Anterior cingulate cortex (tissue), 58 donors: ENCODE data around the gene CMIP.

Source experiments
- DNase-seq, 58 donors: peaks; one replicate each; lab custom pipeline; 2025; lab: John Stamatoyannopoulos, UW

The CMIP gene

GRCh38 chr16:81526199-81526598 is 81.6 kb downstream of the CMIP start:
- DNase-seq: no peak

- DNase-seq: no peak
Measured at GRCh38 chr16:81526935-81527334, 82.3 kb downstream of the CMIP start.

GRCh38 chr16:81527477-81528178 is 83.0 kb downstream of the CMIP start:
- no peak for DNase-seq

GRCh38 chr16:81528256-81528655 is 83.6 kb downstream of the CMIP start:
- no peak for DNase-seq

GRCh38 chr16:81530296-81530721 is 85.7 kb downstream of the CMIP start:
- peak in 1 of 58 donors; percentile 61 for DNase-seq

- DNase-seq: no peak
Measured at GRCh38 chr16:81530814-81531213, 86.2 kb downstream of the CMIP start.

- DNase-seq: no peak
Measured at GRCh38 chr16:81531419-81531821, 86.8 kb downstream of the CMIP start.

GRCh38 chr16:81532491-81533174 is 88.0 kb downstream of the CMIP start:
- no peak for DNase-seq

GRCh38 chr16:81533175-81533507 is 88.5 kb downstream of the CMIP start:
- DNase-seq: no peak

GRCh38 chr16:81535679-81536360 is 91.2 kb downstream of the CMIP start:
- DNase-seq: no peak

- no peak for DNase-seq
Measured at GRCh38 chr16:81536648-81537047, 92.0 kb downstream of the CMIP start.

- no peak for DNase-seq
Measured at GRCh38 chr16:81537721-81538561, 93.3 kb downstream of the CMIP start.

- peak in 7 of 58 donors; percentile 6 to 50 (median 19) for DNase-seq
Measured at GRCh38 chr16:81539009-81539758, 94.6 kb downstream of the CMIP start.

GRCh38 chr16:81539759-81540472 is 95.3 kb downstream of the CMIP start:
- no peak for DNase-seq

GRCh38 chr16:81541314-81541713 is 96.7 kb downstream of the CMIP start:
- DNase-seq: no peak

GRCh38 chr16:81542609-81543570 is 98.3 kb downstream of the CMIP start:
- DNase-seq: no peak

GRCh38 chr16:81543571-81543970 is 99.0 kb downstream of the CMIP start:
- DNase-seq: no peak

- no peak for DNase-seq
Measured at GRCh38 chr16:81544261-81544660, 99.7 kb downstream of the CMIP start.
